Activated B cell treated with CpG ODN at 0.5 μM for 24 hours (primary cell): Measurements from ENCODE around the gene PLEKHM3. TPM values are rescaled to one million over a fixed set of nuclear protein-coding genes. Genes with fewer than 3 reads are reported as not detected.

Experiments used
- ATAC-seq: fragments of 200-7000 bp; cut with Tn5 transposase; one replicate; pipeline ENCODE4 v1.10.0; 2021; ENCODE audit warnings: low read depth, mild to moderate bottlenecking, moderate library complexity
- CTCF ChIA-PET: fragments of 350-600 bp; sonication (Branson Sonifier 250); formaldehyde crosslinking; loops from one replicate; lab custom pipeline; 2021; ENCODE audit warnings: antibody characterized with exemption; lab: Charles Lee
- POLR2A ChIA-PET: fragments of 350-600 bp; sonication (Branson Sonifier 250); formaldehyde crosslinking; loops from one replicate; lab custom pipeline; 2021; ENCODE audit warnings: antibody characterized with exemption; lab: Charles Lee
- DNase-seq: peaks from one replicate; pipeline ENCODE4 v3.0.0; 2022
- H3K27ac Mint-ChIP-seq: one replicate; pipeline ENCODE4 v1.8.0; 2020; ENCODE audit warnings: mixed read lengths
- H3K27me3 Mint-ChIP-seq: one replicate; pipeline ENCODE4 v1.8.0; 2021; ENCODE audit warnings: mixed read lengths
- H3K36me3 Mint-ChIP-seq: one replicate; pipeline ENCODE4 v1.8.0; 2021; ENCODE audit warnings: low read depth, mixed read lengths
- H3K4me1 Mint-ChIP-seq: one replicate; pipeline ENCODE4 v1.8.0; 2021; ENCODE audit warnings: mixed read lengths
- H3K4me3 Mint-ChIP-seq: one replicate; pipeline ENCODE4 v1.8.0; 2020; ENCODE audit warnings: mild to moderate bottlenecking, mixed read lengths
- H3K9me3 Mint-ChIP-seq: one replicate; pipeline ENCODE4 v1.8.0; 2020; ENCODE audit warnings: mixed read lengths
- intact Hi-C: fragments of 100-400 bp; cut with micrococcal nuclease; formaldehyde crosslinking; loops from one replicate; pipeline ENCODE4 v1.15.1; 2024
- total RNA-seq: library from RNA; stranded (reverse); gene quantifications from 2 replicates; pipeline ENCODE4 v1.2.3, GENCODE V29; 2022
- TF ChIP-seq, protein P1 (sequence below): fragments of 200-600 bp; IDR thresholded peaks from one replicate; pipeline ENCODE4 v1.8.0; 2022; ENCODE audit warnings: antibody characterized with exemption, mild to moderate bottlenecking

PLEKHM3 gene
- total RNA-seq, 1 donor from 2014 or later, result 12.0 TPM

DNA sequence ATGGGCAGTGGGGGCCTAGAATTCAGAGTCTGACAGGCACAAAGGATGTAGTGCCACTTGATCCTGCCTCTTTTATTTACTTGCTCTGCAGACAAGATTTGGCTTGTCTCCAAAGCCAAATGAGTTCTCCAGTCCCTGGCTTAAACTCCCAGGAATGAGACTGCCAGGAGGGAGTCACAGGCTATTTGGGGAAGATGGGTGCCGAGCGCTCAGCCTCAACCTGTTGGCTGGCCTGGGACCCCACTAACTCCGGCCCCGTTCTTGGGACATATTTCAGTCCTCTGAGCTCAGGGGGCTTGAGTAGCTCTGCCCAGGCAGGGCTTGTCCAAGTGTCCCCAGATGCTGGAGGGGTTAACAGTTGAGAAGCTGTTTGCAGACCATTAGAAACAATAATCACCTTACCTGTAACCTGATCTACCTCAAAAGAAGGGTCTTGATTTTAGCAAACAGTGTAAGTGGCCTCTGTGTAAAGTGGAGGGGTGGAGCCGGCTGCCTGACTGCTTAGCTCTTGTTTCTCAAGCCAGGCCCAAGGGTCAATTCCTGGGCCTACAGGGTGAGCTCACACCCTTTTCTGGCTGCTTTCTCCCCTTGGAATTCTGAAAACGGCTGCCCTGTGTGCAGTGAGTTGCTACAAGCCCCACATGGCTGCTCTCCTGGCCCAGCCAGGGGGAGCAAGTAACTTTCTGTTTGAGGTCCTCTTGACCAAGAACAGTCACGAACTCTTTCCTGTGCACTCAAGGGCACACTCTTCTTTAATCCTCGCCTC is 228.6 kb downstream of the PLEKHM3 start:
- H3K27me3 Mint-ChIP-seq, result peaks cover 2% of the 10 kb centered on the region
- ChIA-PET POLR2A (no interaction called here), CTCF (no interaction called here)
- no peaks in the 10 kb centered on the region for H3K4me1 Mint-ChIP-seq
- intact Hi-C loops, result no loop called here
- no peaks in the 10 kb centered on the region for H3K36me3 Mint-ChIP-seq
- no peaks in the 10 kb centered on the region for H3K9me3 Mint-ChIP-seq
- H3K4me3 Mint-ChIP-seq, result no peak overlapping the region
- ATAC-seq (no peak), DNase-seq (no peak)
- TF ChIP-seq, protein P1, sequence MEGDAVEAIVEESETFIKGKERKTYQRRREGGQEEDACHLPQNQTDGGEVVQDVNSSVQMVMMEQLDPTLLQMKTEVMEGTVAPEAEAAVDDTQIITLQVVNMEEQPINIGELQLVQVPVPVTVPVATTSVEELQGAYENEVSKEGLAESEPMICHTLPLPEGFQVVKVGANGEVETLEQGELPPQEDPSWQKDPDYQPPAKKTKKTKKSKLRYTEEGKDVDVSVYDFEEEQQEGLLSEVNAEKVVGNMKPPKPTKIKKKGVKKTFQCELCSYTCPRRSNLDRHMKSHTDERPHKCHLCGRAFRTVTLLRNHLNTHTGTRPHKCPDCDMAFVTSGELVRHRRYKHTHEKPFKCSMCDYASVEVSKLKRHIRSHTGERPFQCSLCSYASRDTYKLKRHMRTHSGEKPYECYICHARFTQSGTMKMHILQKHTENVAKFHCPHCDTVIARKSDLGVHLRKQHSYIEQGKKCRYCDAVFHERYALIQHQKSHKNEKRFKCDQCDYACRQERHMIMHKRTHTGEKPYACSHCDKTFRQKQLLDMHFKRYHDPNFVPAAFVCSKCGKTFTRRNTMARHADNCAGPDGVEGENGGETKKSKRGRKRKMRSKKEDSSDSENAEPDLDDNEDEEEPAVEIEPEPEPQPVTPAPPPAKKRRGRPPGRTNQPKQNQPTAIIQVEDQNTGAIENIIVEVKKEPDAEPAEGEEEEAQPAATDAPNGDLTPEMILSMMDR, result no peak
- no peak overlapping the region for H3K27ac Mint-ChIP-seq

GRCh38 chr2:207792244-207792785 is 233.0 kb downstream of the PLEKHM3 start:
- no peaks in the 10 kb centered on the region for H3K36me3 Mint-ChIP-seq
- ATAC-seq (no peak), DNase-seq (no peak)
- no peaks in the 10 kb centered on the region for H3K9me3 Mint-ChIP-seq
- no peak overlapping the region for H3K4me3 Mint-ChIP-seq
- no peak overlapping the region for H3K27ac Mint-ChIP-seq
- ChIA-PET POLR2A (interaction anchor here (0.5 to 1.1 kb wide), 2 partner anchors 81 to 192 kb away, joined by 3 read pairs; partner anchors contain the start of gene CCNYL1), CTCF (interaction anchor here (1.0 kb wide), 1 partner anchor 46 kb away, joined by 5 read pairs; no protein-coding TSS in a partner anchor)
- intact Hi-C loops, result no loop called here
- H3K4me1 Mint-ChIP-seq, result no peaks in the 10 kb centered on the region
- TF ChIP-seq, protein P1, result no peak
- peaks cover 10% of the 10 kb centered on the region for H3K27me3 Mint-ChIP-seq

DNA sequence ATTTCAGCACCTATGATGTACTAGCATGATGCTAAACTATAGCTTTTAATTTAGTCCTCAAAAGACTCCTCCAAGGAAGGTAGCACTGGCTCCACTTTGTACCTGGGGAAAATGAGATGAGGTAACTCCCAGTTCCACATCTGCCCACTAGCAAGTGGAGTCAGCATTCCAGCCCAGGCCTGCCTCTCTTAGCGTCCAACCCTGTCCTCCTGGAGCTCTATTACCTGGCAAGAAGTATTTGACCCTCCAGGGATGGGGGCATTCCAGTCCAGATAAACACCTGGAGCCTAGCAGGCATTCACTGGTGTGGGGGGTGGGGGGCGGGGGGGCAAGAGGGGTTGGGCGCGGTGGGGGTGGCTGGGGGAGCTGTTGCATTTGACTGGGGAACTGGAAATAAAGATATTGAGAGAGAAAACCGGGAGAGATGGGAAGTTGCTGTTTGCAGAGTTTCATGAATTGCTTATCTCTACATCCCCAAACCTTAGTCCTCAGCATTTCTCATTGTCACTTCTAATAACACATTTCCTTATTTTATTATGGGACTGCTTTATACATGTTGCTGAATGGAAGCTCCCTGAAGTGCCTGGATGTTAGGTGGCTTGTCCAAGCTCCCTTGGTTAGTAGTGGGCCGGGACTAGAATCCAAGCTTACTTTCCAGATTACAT is 233.6 kb downstream of the PLEKHM3 start:
- Mint-ChIP-seq H3K9me3 (no peaks in the 10 kb centered on the region), H3K4me3 (no peak overlapping the region), H3K36me3 (no peaks in the 10 kb centered on the region), H3K4me1 (no peaks in the 10 kb centered on the region), H3K27me3 (peaks cover 10% of the 10 kb centered on the region), H3K27ac (no peak overlapping the region)
- intact Hi-C loops, result no loop called here
- POLR2A ChIA-PET, result interaction anchor here (0.5 to 1.1 kb wide), 3 partner anchors 80 to 501 kb away, joined by 3 to 14 read pairs (median 3); partner anchors contain the start of gene CCNYL1
- CTCF ChIA-PET, result interaction anchor here (1.0 kb wide), 1 partner anchor 45 kb away, joined by 5 read pairs; no protein-coding TSS in a partner anchor
- ATAC-seq (no peak), DNase-seq (no peak)
- TF ChIP-seq, protein P1, result no peak

- no peaks in the 10 kb centered on the region for H3K36me3 Mint-ChIP-seq
- no peak overlapping the region for H3K4me3 Mint-ChIP-seq
- ATAC-seq, result no peak
- H3K27ac Mint-ChIP-seq, result no peak overlapping the region
- no peaks in the 10 kb centered on the region for H3K9me3 Mint-ChIP-seq
- TF ChIP-seq, protein P1, result no peak
- POLR2A ChIA-PET, result no interaction called here
- no peak for DNase-seq
- no peaks in the 10 kb centered on the region for H3K4me1 Mint-ChIP-seq
- H3K27me3 Mint-ChIP-seq, result peaks cover 10% of the 10 kb centered on the region
- intact Hi-C loops, result no loop called here
- CTCF ChIA-PET, result no interaction called here
Observed at GRCh38 chr2:207790898-207791297, 234.4 kb downstream of the PLEKHM3 start.

GRCh38 chr2:207787800-207788199 is 237.5 kb downstream of the PLEKHM3 start:
- intact Hi-C loops, result no loop called here
- CTCF ChIA-PET, result no interaction called here
- H3K9me3 Mint-ChIP-seq, result no peaks in the 10 kb centered on the region
- DNase-seq, result no peak
- H3K27me3 Mint-ChIP-seq, result peaks cover 8% of the 10 kb centered on the region
- ATAC-seq, result no peak
- no peak overlapping the region for H3K27ac Mint-ChIP-seq
- TF ChIP-seq, protein P1, result no peak
- H3K4me3 Mint-ChIP-seq, result no peak overlapping the region
- POLR2A ChIA-PET, result no interaction called here
- H3K4me1 Mint-ChIP-seq, result no peaks in the 10 kb centered on the region
- H3K36me3 Mint-ChIP-seq, result no peaks in the 10 kb centered on the region
